ENCODE data around the gene PLXDC2.
"Not testable (repeated sequence)": the region's sequence is repeated elsewhere in the genome, so short reads cannot be mapped to it uniquely, and the experiment has no call there.

The PLXDC2 gene

DNA sequence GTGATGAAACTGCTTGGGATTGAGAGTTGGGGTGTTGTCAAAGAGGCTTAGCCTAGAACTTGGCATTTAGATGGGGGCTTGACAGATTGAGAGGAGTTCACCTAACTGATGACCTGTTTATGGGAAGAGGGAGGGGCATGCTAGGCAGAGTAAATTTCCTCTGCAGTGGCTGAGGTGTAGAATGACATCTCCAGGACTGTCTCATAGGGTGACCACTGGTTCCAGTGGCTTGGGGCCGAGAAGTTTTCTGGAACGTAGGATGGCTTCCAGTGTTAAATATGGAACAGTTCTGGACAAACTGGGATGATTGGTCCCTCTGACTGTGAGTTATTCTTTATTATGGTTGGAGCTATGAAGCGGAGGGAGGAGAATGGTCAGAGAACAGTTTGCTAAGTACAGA is 186.4 kb downstream of the PLXDC2 start:
- no peak overlapping the region for H3K4me3 ChIP-seq (ENCODE audit: low read length)
- no peak for TF ChIP-seq ZNF274 (IDR thresholded peaks at IDR 0.05; ENCODE audit: low read depth, low read length)

DNA sequence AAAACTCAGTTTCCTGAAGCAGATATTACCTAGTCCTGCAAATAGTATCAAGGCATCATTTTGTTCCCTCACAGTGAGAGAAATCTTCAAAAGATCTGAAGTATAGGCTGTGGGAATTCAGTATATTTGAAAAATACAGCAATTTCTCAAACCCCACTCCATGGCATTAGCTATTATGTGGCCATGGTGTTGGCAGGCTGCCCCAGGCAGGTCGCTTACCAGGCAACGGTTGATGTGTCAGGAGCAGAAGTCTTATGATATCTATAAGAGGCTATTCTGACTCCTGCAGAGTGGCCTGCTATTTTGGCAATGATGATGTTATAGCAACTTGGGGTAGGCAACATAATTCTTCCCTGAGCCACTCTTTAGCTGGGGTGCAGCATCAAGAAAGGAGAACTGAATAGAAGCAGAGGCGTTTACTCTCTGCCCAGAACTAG is 187.9 kb downstream of the PLXDC2 start:
- TF ChIP-seq ZNF274 (IDR thresholded peaks at IDR 0.05; ENCODE audit: low read depth, low read length), result no peak
- H3K4me3 ChIP-seq (ENCODE audit: low read length), result peak overlapping the region; percentile 23; the same call in 1 of the 2 replicates

DNA sequence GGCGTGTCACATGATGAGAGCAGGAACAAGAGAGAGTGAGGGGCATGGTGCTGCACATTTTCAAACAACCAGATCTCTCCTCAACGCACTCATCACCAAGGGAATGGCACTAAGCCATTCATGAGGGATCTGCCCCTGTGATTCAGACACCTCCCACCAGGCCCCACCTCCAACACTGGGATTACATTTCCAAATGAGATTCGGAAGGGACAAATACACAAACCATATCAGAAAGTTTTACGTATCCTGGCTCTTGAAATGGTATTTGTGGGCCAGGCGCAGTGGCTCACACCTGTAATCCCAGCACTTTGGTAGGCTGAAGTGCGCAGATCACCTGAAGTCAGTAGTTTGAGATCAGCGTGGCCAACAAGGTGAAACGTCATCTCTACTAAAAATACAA is 189.4 kb downstream of the PLXDC2 start:
- H3K4me3 ChIP-seq (ENCODE audit: low read length), result no peak overlapping the region
- TF ChIP-seq ZNF274 (IDR thresholded peaks at IDR 0.05; ENCODE audit: low read depth, low read length), result no peak

DNA sequence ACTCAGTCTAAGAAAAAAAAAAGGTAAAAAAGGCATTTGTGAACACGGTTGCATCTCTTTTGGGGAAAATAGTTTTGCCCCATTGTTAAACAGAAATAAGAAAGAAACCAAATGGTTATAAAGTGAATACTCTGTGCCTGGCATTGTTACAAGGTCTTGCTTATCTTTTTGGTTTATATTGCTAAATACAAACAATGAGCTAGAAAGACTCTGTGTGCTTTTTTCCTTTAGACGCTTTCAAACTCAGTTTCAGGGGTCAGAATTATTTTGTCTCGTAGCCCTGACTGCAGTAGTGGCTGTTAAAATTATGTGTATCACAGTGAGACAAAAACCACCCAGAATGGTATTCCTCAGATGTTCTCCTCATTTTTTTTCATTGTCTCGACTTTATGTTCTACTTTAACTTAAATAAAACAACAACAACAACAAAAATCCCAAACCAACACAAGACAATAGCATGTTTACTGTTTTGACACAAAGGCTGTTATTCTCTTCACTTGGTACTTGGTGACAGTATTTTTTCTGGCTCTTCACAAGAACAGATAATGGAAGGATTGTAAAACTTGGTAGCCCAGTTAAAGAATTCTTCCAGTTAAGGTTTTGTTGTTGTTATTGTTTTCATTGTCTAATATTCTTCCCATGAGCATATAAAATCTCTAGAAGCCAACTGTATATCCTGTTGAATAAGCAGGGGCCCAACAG is 190.1 kb downstream of the PLXDC2 start:
- H3K4me3 ChIP-seq (ENCODE audit: low read length), result no peak overlapping the region
- TF ChIP-seq ZNF274 (IDR thresholded peaks at IDR 0.05; ENCODE audit: low read depth, low read length), result no peak

DNA sequence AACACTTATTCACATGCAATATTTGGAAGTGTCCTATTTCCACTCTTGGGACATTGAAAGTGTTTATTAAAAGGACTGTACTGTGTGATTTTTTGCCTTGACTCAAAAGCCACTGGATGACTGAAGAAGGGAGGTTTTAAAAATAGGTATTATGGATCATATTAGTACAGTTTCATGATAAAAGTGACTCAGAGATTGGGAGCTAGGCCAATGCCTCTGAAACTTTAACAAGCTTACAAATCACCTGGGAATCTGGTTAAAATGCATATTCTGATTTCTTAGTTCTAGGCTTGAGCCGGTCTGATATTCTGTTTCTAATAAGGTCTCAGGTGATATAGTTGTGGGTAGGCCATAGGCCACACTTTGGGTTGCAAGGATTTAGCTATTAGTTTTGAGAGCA is 191.2 kb downstream of the PLXDC2 start:
- TF ChIP-seq ZNF274 (IDR thresholded peaks at IDR 0.05; ENCODE audit: low read depth, low read length), result no peak
- no peak overlapping the region for H3K4me3 ChIP-seq (ENCODE audit: low read length)

DNA sequence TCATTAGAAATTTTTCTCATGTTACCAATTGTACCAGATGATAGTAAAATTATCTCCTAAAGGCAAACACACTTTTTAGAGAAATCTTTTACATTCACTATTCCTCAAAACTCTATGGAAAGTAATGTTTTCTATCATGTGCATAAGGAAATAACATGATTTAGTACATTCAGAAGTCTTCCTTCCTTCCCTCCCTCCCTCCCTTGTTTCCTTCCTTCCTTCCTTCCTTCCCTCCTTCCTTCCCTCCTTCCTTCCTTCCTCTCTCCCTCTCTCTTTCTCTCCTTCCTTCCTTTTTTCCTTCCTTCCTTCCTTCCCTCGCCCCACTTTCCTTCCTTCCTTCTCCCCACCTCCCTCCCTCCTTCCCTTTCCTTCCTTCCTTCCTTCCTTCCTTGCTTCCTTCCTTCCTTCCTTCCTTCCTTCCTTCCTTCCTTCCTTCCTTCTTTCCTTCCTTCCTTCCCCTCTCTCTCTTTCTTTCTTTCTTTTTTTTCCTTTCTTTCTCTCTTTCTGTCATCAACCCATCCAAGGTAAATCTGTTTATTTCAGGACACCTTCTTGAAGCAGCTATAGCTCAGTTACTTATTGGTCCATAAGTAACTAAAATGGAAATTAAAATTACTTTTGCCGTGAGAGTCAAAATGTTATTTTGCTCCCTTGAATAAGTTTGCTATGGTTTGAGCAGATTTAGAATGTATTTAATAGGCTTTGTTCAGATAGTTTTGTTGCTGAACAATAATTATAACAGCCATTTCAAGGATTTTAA is 197.9 kb downstream of the PLXDC2 start:
- no peak overlapping the region for H3K4me3 ChIP-seq (ENCODE audit: low read length)
- no peak for TF ChIP-seq ZNF274 (IDR thresholded peaks at IDR 0.05; ENCODE audit: low read depth, low read length)

DNA sequence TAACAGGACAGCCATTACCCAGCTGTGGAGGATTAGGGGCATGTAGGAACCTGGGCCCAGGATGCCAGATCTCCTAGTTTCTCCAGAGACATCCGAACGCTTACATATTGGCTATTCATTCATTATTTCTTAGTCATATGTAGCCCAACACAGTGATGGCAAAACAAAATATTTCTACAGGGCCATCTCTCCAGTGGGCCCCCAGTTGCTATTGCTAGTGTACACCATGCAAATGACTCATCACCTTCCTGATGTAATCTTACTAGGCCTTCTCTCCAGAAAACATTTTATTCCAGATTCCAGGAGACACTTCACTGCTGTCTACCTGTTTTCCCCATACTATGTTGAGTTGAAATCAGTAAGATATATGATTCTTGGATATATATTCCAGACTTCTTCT is 201.7 kb downstream of the PLXDC2 start:
- no peak for TF ChIP-seq ZNF274 (IDR thresholded peaks at IDR 0.05; ENCODE audit: low read depth, low read length)
- H3K4me3 ChIP-seq (ENCODE audit: low read length), result no peak overlapping the region

DNA sequence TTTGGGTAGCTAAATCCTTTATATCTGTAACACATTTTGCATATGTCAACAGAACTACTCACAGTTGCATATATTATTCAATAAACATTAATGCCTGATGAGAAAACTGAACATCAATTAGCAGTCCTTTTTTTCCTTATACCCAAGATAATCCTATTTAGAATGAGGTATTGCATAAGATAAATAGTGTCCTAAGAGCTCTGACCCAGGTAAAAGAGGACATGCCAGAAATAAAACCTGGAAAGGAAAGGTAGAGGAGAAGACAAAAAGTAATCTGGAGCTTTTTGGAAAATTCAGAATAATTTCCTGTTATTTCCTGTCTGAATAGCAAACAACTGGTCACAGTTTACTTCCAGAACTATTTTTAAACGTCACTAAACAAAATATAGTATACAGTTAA is 204.4 kb downstream of the PLXDC2 start:
- no peak overlapping the region for H3K4me3 ChIP-seq (ENCODE audit: low read length)
- no peak for TF ChIP-seq ZNF274 (IDR thresholded peaks at IDR 0.05; ENCODE audit: low read depth, low read length)

DNA sequence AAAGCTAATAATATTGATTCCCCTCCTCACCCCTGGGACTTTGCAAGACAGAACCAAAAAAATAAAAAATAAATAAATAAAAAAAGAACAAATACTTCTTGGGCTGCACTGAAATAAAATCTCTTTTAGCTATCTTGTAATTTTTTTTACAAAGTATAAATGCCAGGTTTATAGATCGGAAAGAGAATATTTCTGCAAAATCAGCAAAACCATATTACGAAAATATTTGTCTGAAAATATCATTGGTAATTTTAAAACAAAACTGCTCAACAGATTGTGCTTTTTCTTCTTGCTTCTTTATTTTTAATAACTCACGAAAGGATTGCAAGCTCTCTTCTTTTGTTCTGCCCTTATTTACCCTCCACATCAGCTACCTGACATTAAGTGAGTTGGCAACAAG is 213.3 kb downstream of the PLXDC2 start:
- no peak for TF ChIP-seq ZNF274 (IDR thresholded peaks at IDR 0.05; ENCODE audit: low read depth, low read length)
- no peak overlapping the region for H3K4me3 ChIP-seq (ENCODE audit: low read length)

DNA sequence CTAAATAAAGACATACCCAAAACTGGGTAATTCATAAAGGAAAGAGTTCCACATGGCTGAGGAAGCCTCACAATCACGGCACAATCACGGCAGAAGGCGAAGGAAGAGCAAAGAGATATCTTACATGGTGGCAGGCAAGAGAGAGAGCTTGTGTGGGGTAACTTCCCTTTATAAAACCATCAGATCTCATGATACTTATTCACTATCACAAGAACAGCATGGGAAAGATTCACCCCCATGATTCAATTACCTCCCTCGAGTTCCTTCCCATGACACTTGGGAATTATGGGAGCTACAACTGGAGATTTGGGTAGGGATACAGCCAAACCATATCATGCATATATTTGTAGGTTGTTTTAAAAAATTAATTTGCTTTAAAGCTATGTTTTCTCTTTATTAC is 217.2 kb downstream of the PLXDC2 start:
- no peak for TF ChIP-seq ZNF274 (IDR thresholded peaks at IDR 0.05; ENCODE audit: low read depth, low read length)
- H3K4me3 ChIP-seq (ENCODE audit: low read length), result no peak overlapping the region

DNA sequence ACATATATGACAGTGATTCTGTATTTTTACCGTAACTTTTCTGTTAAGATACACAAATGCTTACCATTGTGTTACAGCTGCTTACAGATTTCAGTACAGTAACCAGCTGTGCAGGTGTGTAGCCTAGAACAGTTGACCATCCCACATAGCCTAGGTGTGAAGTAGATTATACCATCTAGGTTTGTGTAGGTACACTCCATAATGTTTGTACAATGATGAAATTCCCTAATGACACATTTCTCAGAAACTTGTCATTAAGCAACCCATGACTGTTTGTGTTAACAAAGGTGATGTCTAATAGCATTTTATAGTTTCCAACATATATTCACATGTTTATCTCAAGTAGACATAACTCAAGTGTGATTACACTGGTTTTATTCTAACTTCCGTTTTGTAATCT is 218.5 kb downstream of the PLXDC2 start:
- H3K4me3 ChIP-seq (ENCODE audit: low read length), result no peak overlapping the region

DNA sequence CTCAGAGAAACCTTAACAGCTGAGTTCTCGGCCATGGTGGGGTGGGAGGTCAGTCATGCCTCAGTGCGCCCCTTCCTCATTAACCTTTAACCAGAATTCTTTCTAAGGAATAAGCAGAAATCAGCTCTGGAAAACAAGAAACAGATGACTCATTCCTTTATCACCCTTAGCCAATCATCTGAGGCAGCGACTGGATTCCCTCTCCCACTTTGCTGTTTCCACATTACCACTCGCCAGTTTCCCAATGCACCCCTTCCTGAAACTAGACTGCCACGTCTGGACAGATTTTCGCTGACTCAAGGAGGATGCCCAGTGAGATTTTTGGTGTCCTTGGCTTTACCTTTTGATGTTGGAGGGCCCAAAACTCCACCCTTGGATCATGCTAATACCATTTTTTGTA is 223.8 kb downstream of the PLXDC2 start:
- TF ChIP-seq ZNF274 (IDR thresholded peaks at IDR 0.05; ENCODE audit: low read depth, low read length), result no peak
- no peak overlapping the region for H3K4me3 ChIP-seq (ENCODE audit: low read length)

More for the DNA sequence above, 218.5 kb downstream of the PLXDC2 start:
- TF ChIP-seq ZNF274 (IDR thresholded peaks at IDR 0.05; ENCODE audit: low read depth, low read length), result no peak

DNA sequence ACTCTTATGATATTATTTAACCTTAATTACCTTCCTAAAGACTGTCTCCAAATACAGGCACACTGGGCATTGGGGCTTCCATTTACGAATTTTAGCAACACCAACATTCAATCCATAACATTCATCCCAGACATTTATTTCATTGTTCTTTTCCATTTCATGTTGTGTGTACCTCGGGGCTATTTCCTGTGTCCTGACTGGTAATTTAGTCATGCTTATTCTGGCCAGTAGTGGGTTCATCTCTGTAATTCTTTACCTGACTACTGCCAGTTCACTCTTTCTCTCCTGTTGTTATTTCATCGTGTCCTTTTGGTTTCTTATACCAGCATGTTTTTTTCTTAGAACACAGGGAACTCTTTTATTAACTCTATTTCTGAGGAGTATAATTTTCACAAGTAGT is 225.7 kb downstream of the PLXDC2 start:
- H3K4me3 ChIP-seq (ENCODE audit: low read length), result no peak overlapping the region

DNA sequence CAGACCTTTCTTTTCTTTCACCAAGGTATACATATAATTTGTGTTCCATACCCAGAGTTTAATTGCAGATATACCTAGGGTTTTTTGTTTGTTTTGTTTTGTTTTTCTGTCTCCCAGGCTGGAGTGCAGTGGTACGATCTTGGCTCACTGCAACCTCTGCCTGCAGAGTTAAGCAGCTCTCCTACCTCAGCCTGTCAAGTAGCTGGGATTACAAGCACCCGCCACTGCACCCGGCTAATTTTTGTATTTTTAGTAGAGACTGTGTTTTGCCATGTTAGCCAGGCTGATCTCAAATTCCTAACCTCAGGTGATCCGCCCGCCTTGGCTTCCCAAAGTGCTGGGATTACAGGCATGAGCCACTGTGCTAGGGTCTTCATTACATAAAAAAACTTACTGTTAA is 228.9 kb downstream of the PLXDC2 start:
- H3K4me3 ChIP-seq (ENCODE audit: low read length), result not testable (repeated sequence)

More for the DNA sequence above, 225.7 kb downstream of the PLXDC2 start:
- TF ChIP-seq ZNF274 (IDR thresholded peaks at IDR 0.05; ENCODE audit: low read depth, low read length), result no peak

DNA sequence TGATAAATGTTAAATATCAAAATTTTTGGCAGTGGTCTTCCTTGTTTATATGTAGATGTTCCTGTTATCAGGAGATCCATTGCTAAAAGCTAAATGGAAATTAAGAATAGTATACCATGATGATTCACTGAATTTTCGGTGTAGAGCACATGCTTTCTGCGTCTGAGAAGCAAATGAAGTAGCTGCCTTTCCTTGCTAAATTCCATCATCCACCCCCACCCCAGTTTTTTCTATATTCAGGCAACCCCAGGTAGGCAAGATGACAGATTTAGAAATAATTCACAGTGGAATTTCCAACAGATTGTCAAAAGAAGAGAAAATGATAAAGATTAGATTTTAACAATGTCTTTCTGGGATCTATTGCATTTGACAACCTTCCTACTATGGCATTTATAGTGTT is 231.9 kb downstream of the PLXDC2 start:
- no peak overlapping the region for H3K4me3 ChIP-seq (ENCODE audit: low read length)
- TF ChIP-seq ZNF274 (IDR thresholded peaks at IDR 0.05; ENCODE audit: low read depth, low read length), result no peak

Data from GM08714 (cell line).